ENCODE data around the gene IGF2. TPM values are rescaled to one million over a fixed set of nuclear protein-coding genes. Genes with fewer than 3 reads are reported as not detected.

The IGF2 gene
- total and polyA plus RNA-seq, 10 of the 15 experiments (the other 5 are each of a cell fraction or from before 2014, with no cell fraction given) = 0.41 TPM; not detected in 9

GRCh38 chr11:2174361-2174760 is 35.2 kb upstream of the IGF2 start (continued):
- TF ChIP-seq CHD2 (IDR thresholded peaks at IDR 0.05; ENCODE audit: borderline replicate concordance, low read depth, low read length) (no peak), MYB (IDR thresholded peaks at IDR 0.05; ENCODE audit: borderline replicate concordance, low read depth, low read length) (no peak)

- in situ Hi-C loops (cut with MboI) = no loop called here
- ChIA-PET CTCF (no interaction called here), POLR2A (no interaction called here), SMC1A (ENCODE audit: uncharacterized antibody, unreplicated experiment) (no interaction called here), RAD21 (ENCODE audit: unreplicated experiment) (no interaction called here)
- intact Hi-C loops (cut with micrococcal nuclease; ENCODE audit: unreplicated experiment) = no loop called here
- Histone ChIP-seq H3K36me3 (ENCODE audit: control insufficient read depth in 2 of 2, insufficient read depth in 2 of 2, low read length in 1 of 2) (no peaks in the 10 kb centered on the region), H4K20me1 (ENCODE audit: control insufficient read depth, insufficient read depth) (no peaks in the 10 kb centered on the region), H3K4me3 (no peak overlapping the region), H3K9ac (ENCODE audit: control insufficient read depth, insufficient read depth, low read length) (no peak overlapping the region), H3K27me3 (replicated peaks in 1 of 2; ENCODE audit: control insufficient read depth in 2 of 2, insufficient read depth in 2 of 2, low read length in 1 of 2) (no peaks in the 10 kb centered on the region; a peak in 1 of 4 replicates), H3K79me2 (ENCODE audit: control insufficient read depth, insufficient read depth, low read length) (no peaks in the 10 kb centered on the region), H2AFZ (ENCODE audit: control insufficient read depth, low read depth, low read length) (no peak overlapping the region), H3K9me3 (replicated peaks; ENCODE audit: control insufficient read depth, insufficient read depth, low read length) (no peaks in the 10 kb centered on the region), H3K4me2 (ENCODE audit: control insufficient read depth, insufficient read depth) (no peak overlapping the region), H3K4me1 (ENCODE audit: control insufficient read depth, insufficient read depth, low read length) (no peaks in the 10 kb centered on the region), H3K27ac (ENCODE audit: control insufficient read depth, insufficient read depth) (no peak overlapping the region)
- DNase-seq (ENCODE audit: low read depth, low spot score) (no peak), ATAC-seq (no peak), FAIRE-seq (no peak)
- 10% methylated on average over 11 of the region's 11 CpGs for WGBS (ENCODE audit: insufficient coverage, insufficient replicate concordance, low lambda C conversion rate, missing lambda C conversion rate)
- TF ChIP-seq E2F8 (IDR thresholded peaks at IDR 0.05; ENCODE audit: low read depth, partially characterized antibody) = no peak
- no peak for TF ChIP-seq PAX5 (IDR thresholded peaks at IDR 0.05; ENCODE audit: borderline replicate concordance, low read depth, low read length)
- no peak for TF ChIP-seq MLLT1 (IDR thresholded peaks at IDR 0.05)
- no peak for TF ChIP-seq IRF4 (IDR thresholded peaks at IDR 0.05; ENCODE audit: low read depth, low read length)
- TF ChIP-seq LARP7 (IDR thresholded peaks at IDR 0.05) = no peak
- no peak for TF ChIP-seq ASH2L (IDR thresholded peaks at IDR 0.05; ENCODE audit: borderline replicate concordance, low read depth)
- no peak for TF ChIP-seq ZNF207 (IDR thresholded peaks at IDR 0.05; ENCODE audit: borderline replicate concordance)
- TF ChIP-seq POU2F2 (IDR thresholded peaks at IDR 0.05; ENCODE audit: borderline replicate concordance, low read depth, low read length) = no peak
- TF ChIP-seq POLR2A (IDR thresholded peaks at IDR 0.05; ENCODE audit: low read depth, low read length) = no peak
- no peak for TF ChIP-seq DPF2 (IDR thresholded peaks at IDR 0.05)
- no peak for TF ChIP-seq BHLHE40 (IDR thresholded peaks at IDR 0.05; ENCODE audit: borderline replicate concordance in 1 of 2, low read depth in 2 of 2, low read length in 1 of 2)
- no peak for TF ChIP-seq SMC3 (IDR thresholded peaks at IDR 0.05; ENCODE audit: borderline replicate concordance, low read length)
- no TSS peak for BruUV-seq (replicated peaks)
Observed at GRCh38 chr11:2173761-2174160, 34.6 kb upstream of the IGF2 start.

Data from GM12878 (cell line).